HepG2 (cell line): ENCODE results near the gene SLC16A6. TPM values are rescaled to one million over a fixed set of nuclear protein-coding genes. Genes with fewer than 3 reads are reported as not detected.

ENCODE experiments used
- ATF7-NPFF ChIP-seq: sonication (generic); formaldehyde crosslinking; IDR thresholded peaks from 2 replicates; pipeline ENCODE4 v1.8.1; 2023; ENCODE audit warnings: mild to moderate bottlenecking, low read depth, missing genetic modification reagents, moderate library complexity
- CEBPZ ChIP-seq: IDR thresholded peaks from 2 replicates; pipeline ENCODE4 v1.6.1; 2012; ENCODE audit warnings: low read length, improper control_type of control experiment
- CHD4 ChIP-seq: fragments of 200-600 bp; sonication (generic); IDR thresholded peaks from 2 replicates; pipeline ENCODE4 v1.7.0; 2017; ENCODE audit warnings: mild to moderate bottlenecking, low read length, borderline replicate concordance
- ELF3 ChIP-seq: IDR thresholded peaks from 2 replicates; pipeline ENCODE4 v1.6.1; 2016; ENCODE audit warnings: missing genetic modification reagents, missing compliant biosample characterization
- HNRNPH1 ChIP-seq: fragments of 200-400 bp; formaldehyde crosslinking; optimal IDR thresholded peaks from 2 replicates; pipeline ENCODE3; 2017; ENCODE audit warnings: mild to moderate bottlenecking, low read depth, low read length
- MAZ ChIP-seq, 2 experiments: sonication (generic) in 1 of 2; formaldehyde crosslinking in 1 of 2; IDR thresholded peaks; 2 replicates each; pipeline versions ENCODE4 v1.5.0 to v1.6.1; 2012 to 2020; ENCODE audit warnings: low read depth in 2 of 2, mild to moderate bottlenecking in 2 of 2, borderline replicate concordance in 1 of 2, improper control_type of control experiment in 1 of 2, low read length in 1 of 2, missing genetic modification reagents in 1 of 2, moderate library complexity in 1 of 2
- MBD4 ChIP-seq: IDR thresholded peaks from 2 replicates; pipeline ENCODE4 v1.6.1; 2012; ENCODE audit warnings: low read length, inconsistent platforms, borderline replicate concordance
- MLX ChIP-seq: IDR thresholded peaks from 2 replicates; pipeline ENCODE4 v1.6.1; 2016
- NR2F1 ChIP-seq, 2 experiments: fragments of 450-650 bp in 1 of 2; formaldehyde crosslinking in 1 of 2; IDR thresholded peaks; 2 replicates each; pipeline versions ENCODE4 v1.5.0 to v1.6.1; 2016 to 2020; ENCODE audit warnings: mild to moderate bottlenecking in 1 of 2, missing compliant biosample characterization in 1 of 2, missing genetic modification reagents in 1 of 2, moderate library complexity in 1 of 2
- POLR2A ChIP-seq, 2 experiments: IDR thresholded peaks; 2 replicates each; pipeline ENCODE4 v1.6.1; 2011; ENCODE audit warnings: low read depth in 2 of 2, low read length in 2 of 2, mild to moderate bottlenecking in 1 of 2, moderate library complexity in 1 of 2; ENCODE audit not compliant: insufficient read depth in 1 of 2
- POLR2AphosphoS5 ChIP-seq: IDR thresholded peaks from 2 replicates; pipeline ENCODE4 v1.6.1; 2012; ENCODE audit warnings: low read depth, low read length
- RAD21 ChIP-seq: fragments of 450-650 bp; formaldehyde crosslinking; IDR thresholded peaks from 2 replicates; pipeline ENCODE4 v1.5.0; 2020; ENCODE audit warnings: mild to moderate bottlenecking
- RBAK ChIP-seq: sonication (generic); formaldehyde crosslinking; IDR thresholded peaks from 2 replicates; pipeline ENCODE4 v1.5.1; 2020; ENCODE audit warnings: mild to moderate bottlenecking, missing genetic modification reagents
- TEAD2 ChIP-seq: sonication (generic); formaldehyde crosslinking; IDR thresholded peaks from 2 replicates; pipeline ENCODE4 v1.9.0; 2021; ENCODE audit warnings: missing genetic modification reagents
- TFDP2 ChIP-seq: sonication (generic); formaldehyde crosslinking; IDR thresholded peaks from 2 replicates; pipeline ENCODE4 v1.4.0; 2020; ENCODE audit warnings: missing genetic modification reagents
- ZBTB21 ChIP-seq: sonication (generic); formaldehyde crosslinking; IDR thresholded peaks from 2 replicates; pipeline ENCODE4 v1.4.0; 2020; ENCODE audit warnings: missing genetic modification reagents
- ZNF639 ChIP-seq: conservative IDR thresholded peaks from 2 replicates; pipeline ENCODE4 v1.6.1; 2018; ENCODE audit warnings: missing genetic modification reagents
- ZNF644 ChIP-seq: IDR thresholded peaks from 2 replicates; pipeline ENCODE4 v1.6.1; 2016; ENCODE audit warnings: low read depth
- ZSCAN12 ChIP-seq: sonication (generic); formaldehyde crosslinking; IDR thresholded peaks from 2 replicates; pipeline ENCODE4 v1.9.0; 2021; ENCODE audit warnings: mild to moderate bottlenecking, missing genetic modification reagents
- polyA plus RNA-seq, 8 experiments: library from polyadenylated mRNA; depleted of rRNA in 3 of 8; stranded (reverse) in 7 of 8; unstranded in 1 of 8; fragments of >200 nt; fragmentation: Illumina TruSeq in 4 of 8; extraction: Trizol in 4 of 8; gene quantifications; 2 replicates each; pipeline versions ENCODE4 v1.2.1 to v1.2.3, GENCODE V29; 2011 to 2016; ENCODE audit warnings: low read depth in 4 of 8, missing spikeins in 1 of 8, mixed read lengths in 1 of 8; ENCODE audit not compliant: insufficient read depth in 1 of 8
- total RNA-seq, 5 experiments: library from RNA; depleted of rRNA; stranded (reverse); fragments of >200 nt; fragmentation: Illumina TruSeq; extraction: Trizol; gene quantifications; 2 replicates each; pipeline ENCODE4 v1.2.3, GENCODE V29; 2016; ENCODE audit warnings: low read depth in 1 of 5
- TF ChIP-seq, protein P1 (sequence below): sonication (generic); formaldehyde crosslinking; IDR thresholded peaks from 2 replicates; pipeline ENCODE4 v1.4.0; 2020; ENCODE audit warnings: mild to moderate bottlenecking, low read depth, missing genetic modification reagents
- TF ChIP-seq, protein P2 (sequence below), 2 experiments: fragments of 450-650 bp in 1 of 2; sonication (generic) in 1 of 2; formaldehyde crosslinking; IDR thresholded peaks; 2 replicates each; pipeline versions ENCODE4 v1.5.0 to v1.8.0; 2020 to 2022; ENCODE audit warnings: mild to moderate bottlenecking in 1 of 2, missing genetic modification reagents in 1 of 2

The SLC16A6 gene
- total and polyA plus RNA-seq, 2 of the 13 experiments (the other 11 are each of a cell fraction or from before 2014, with no cell fraction given): 1.1 to 44.7 TPM

DNA sequence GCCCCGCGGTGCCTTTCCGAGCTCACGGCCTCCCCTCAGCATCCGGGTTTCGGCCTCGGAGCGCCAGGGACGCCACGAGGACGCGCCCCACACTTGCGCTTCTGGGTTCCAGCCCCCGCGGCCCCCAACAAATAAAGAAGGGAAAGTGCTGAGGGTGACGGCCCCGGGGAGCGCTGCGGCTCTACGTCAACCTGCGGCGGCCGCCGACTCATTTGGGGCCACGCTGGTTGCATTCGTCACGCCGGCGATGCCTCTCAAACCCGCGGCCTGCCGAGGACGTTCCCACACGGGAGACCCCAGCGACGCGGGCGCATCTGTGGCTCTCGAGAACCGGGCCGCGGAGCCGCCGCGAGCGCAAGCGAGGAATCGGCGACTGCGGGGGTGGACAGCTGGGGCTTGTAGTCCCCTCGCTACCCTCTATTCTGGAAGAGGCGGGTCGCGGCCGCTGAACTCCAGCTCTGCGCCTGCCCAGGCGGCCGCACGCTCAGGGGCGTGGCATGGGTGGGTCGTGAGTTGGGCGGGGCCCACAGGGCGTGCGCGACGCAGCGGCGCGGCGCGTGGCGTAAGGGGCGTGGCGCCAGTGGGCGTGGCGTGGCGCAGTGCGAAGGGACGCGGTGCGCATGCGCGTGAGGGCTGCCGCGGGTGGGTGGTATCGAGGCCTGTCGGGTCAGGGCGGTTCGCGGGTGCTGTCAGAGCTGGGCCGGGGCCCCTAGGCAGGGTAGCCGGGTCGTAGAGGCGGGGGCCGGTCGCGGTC is 43.3 kb downstream of the SLC16A6 start, which contains the start of gene AMZ2 (continued):
- TF ChIP-seq MLX (CRISPR knock-in tag) (peak; percentile 30; the same call in 1 of the 2 replicates), MBD4 (no peak), ZNF639 (CRISPR knock-in tag) (peak; percentile 71), ZNF644 (CRISPR knock-in tag) (no peak), TFDP2 (CRISPR knock-in tag) (peak; percentile 84), NR2F1 (CRISPR knock-in tag; IDR thresholded peaks at IDR 0.05) (no peak), CHD4 (no peak), POLR2A (IDR thresholded peaks at IDR 0.05; ENCODE audit: insufficient read depth in 1 of 2, low read depth in 2 of 2, low read length in 2 of 2) (peak; percentile 90 to 93), MAZ (IDR thresholded peaks at IDR 0.05; ENCODE audit: borderline replicate concordance, low read depth, low read length) (peak; percentile 62), MAZ (CRISPR knock-in tag; IDR thresholded peaks at IDR 0.05; ENCODE audit: low read depth) (peak; percentile 92), ZBTB21 (CRISPR knock-in tag) (peak; percentile 85), TEAD2 (CRISPR knock-in tag) (0 out of 2 replicates have a peak, but pooled peaks have one; percentile 75), CEBPZ (no peak), ELF3 (peak; percentile 51; the same call in 1 of the 2 replicates), RAD21 (CRISPR knock-in tag) (peak; percentile 44), RBAK (CRISPR knock-in tag) (no peak), ATF7-NPFF (CRISPR knock-in tag) (peak; percentile 81), POLR2AphosphoS5 (peak; percentile 97), ZSCAN12 (no peak; the same call in 1 of the 2 replicates), HNRNPH1 (peak; percentile 78)
- TF ChIP-seq, protein P1, sequence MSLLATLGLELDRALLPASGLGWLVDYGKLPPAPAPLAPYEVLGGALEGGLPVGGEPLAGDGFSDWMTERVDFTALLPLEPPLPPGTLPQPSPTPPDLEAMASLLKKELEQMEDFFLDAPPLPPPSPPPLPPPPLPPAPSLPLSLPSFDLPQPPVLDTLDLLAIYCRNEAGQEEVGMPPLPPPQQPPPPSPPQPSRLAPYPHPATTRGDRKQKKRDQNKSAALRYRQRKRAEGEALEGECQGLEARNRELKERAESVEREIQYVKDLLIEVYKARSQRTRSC (CRISPR knock-in tag): no peak
- TF ChIP-seq, protein P2, sequence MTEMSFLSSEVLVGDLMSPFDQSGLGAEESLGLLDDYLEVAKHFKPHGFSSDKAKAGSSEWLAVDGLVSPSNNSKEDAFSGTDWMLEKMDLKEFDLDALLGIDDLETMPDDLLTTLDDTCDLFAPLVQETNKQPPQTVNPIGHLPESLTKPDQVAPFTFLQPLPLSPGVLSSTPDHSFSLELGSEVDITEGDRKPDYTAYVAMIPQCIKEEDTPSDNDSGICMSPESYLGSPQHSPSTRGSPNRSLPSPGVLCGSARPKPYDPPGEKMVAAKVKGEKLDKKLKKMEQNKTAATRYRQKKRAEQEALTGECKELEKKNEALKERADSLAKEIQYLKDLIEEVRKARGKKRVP (CRISPR knock-in tag; IDR thresholded peaks at IDR 0.05): 0 out of 4 replicates have a peak, but pooled peaks of 1 of the 2 experiments have one; percentile 52
